Measurements from ENCODE around the gene DBP.
"Not testable (repeated sequence)": the region's sequence is repeated elsewhere in the genome, so short reads cannot be mapped to it uniquely, and the experiment has no call there.

DBP gene, protein sequence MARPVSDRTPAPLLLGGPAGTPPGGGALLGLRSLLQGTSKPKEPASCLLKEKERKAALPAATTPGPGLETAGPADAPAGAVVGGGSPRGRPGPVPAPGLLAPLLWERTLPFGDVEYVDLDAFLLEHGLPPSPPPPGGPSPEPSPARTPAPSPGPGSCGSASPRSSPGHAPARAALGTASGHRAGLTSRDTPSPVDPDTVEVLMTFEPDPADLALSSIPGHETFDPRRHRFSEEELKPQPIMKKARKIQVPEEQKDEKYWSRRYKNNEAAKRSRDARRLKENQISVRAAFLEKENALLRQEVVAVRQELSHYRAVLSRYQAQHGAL

DNA sequence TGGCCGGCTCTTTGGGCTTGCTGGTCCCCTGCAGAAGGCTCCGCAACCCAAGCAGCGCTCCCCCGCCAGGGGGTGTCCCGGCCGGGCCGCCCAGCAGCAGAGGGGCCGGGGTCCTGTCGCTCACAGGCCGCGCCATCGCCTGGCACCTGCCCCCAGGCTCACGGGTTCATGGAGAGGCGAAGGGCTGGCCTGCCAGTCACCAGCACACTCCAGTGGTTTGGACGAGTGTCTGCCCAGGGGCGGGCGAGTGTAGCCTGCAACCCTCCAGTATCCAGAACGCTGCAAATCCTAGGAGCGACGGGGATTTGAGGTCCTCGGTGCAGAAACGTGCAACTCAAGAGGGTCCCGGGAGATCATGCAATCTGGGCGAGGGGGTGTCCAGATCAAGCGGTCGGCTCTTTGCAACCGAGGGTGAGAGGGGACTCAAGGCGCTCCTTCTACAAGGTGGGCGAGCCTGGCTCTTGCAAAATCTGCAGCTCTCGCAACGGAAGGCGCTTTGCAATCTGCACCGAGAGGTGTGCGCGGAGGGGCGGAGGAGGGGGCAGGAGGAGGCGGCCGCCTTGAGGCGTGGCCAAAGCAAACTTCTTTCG, at the start of gene DBP:
Gene DBP (minus strand): TSS at position 521 of the 590 bp plus-strand sequence. CDS start 385 bp downstream, at position 136.
- in situ Hi-C loops (cut with MboI; ENCODE audit: low sequenced_read_pairs), result no loop called here

DNA sequence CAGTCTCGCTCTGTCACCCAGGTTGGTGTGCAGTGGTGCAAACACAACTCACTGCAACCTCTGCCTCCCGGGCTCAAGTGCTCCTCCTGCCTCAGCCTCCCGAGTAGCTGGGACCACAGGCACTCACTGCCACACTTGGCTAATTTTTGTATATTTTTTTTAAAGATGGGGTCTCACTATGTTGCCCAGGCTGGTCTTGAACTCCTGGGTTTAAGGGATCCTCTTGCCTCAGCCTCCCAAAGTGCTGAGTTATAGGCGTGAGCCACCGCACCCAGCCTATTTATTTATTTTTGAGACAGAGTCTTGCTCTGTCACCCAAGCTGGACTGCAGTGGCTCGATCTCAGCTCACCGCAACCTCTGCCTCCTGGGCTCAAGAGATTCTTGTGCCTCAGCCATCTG, 49.5 kb upstream of the DBP start:
- in situ Hi-C loops (cut with MboI; ENCODE audit: low sequenced_read_pairs), result not testable (repeated sequence)

DNA sequence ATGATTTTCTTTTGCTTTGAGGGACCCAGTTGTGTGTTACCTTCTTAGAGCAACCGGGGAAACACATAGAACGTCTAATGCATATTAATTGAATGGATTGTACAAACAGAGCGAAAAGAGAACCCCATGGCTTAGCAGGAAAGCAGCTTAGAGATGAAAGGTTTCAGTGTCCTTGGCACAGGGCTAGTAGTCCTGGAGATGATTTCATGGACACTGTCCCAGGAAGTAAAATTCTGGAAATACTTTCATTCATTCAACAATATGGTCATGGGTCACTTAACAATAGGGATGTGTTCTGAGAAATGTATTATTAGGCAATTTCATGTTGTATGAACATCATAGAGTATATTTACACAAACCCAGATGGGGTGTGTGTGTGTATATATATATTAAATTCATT, 48.9 kb upstream of the DBP start:
- in situ Hi-C loops (cut with MboI; ENCODE audit: low sequenced_read_pairs), result no loop called here

DNA sequence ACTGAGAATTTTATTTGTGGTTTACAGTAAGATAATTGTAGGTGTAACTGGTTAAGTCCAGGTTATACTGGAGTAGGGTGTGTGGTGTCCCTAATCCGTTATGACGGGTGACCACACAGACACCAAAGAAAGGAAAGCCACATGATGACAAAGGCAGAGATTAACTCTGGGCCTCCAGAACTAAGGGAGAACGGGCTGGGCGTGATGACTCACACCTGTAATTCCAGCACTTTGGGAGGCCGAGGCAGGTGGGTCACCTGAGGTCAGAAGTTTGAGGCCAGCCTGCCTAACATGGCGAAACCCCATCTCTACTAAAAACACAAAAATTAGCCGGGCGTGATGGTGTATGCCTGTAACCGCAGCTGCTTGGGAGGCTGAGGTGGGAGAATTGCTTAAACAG, 48.4 kb upstream of the DBP start:
- in situ Hi-C loops (cut with MboI; ENCODE audit: low sequenced_read_pairs), result no loop called here

DNA sequence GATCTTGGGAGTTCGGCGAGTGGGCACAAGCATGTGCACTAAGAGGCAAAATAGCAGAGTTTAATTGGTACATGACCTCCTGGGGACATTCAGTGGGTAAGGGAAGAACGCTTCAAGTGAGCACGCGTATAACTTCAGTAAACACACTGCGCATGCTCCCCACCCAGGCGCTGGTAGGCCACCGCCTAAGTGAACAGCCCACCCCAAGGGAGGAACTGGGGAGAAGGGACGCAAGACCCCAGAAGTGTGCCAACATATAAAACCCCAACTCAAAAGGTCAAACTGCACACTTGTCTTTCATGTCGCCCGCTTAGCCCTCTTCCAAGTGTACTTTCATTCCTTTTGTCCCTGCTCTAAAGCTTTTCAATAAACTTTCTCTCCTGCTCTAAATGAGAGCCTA, 46.2 kb upstream of the DBP start:
- in situ Hi-C loops (cut with MboI; ENCODE audit: low sequenced_read_pairs), result no loop called here

DNA sequence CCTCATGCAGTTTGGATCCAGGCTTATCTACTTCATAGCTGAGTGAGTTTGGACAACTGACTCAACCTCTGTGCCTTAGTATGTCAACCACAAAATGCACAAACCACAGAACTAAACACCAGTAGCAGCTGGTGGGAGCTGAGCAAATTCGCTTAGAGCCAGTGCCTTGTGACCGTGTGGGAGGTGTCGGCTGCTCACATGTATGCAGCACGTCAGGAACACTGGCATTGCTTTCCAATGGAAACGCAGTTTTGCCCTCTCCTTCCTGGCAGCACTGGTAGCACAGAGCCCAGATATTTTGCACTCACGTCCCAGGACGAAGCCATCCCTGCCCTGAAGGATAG, 43.9 kb upstream of the DBP start:
- in situ Hi-C loops (cut with MboI; ENCODE audit: low sequenced_read_pairs), result no loop called here

DNA sequence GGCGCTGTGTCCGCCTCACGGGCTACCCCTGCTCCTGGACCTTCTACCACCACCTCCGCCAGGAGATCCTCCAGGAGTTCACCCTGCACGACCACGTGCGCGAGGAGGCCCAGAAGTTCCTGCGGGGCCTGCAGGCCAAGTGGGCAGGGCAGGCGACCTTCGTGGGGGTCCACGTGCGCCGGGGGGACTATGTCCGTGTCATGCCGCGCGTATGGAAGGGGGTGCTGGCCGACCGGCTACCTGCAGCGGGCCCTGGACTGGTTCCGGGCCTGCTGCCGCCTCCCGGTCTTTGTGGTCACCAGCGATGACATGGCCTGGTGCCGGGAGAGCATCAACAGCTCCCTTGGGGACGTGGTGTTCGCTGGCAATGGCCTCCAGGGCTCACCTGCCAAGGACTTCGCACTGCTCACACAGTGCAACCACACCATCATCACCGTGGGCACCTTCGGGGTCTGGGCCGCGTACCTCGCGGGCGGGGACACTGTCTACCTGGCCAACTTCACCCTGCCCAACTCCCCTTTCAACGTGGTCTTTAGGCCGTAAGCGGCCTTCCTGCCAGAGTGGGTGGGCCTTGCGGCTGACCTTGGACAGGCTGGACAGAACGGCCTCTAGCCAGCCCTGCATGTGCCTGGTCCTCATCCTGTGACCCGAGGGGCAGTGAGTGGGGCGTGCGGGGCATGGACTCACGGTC, 43.4 kb upstream of the DBP start:
- in situ Hi-C loops (cut with MboI; ENCODE audit: low sequenced_read_pairs), result no loop called here

DNA sequence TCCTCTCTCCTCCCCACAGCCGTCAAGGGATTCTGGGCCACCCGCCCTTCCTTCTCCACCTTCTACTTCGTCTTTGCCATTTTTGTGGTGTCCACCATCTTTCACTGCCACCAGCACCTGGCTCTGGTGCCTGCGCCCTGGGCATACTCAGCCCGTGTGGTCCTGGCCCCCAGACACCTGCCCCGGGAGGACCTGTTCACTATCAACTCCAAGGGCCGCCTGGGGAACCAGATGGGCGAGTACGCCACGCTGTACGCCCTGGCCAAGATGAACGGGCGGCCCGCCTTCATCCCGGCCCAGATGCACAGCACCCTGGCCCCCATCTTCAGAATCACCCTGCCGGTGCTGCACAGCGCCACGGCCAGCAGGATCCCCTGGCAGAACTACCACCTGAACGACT, 42.8 kb upstream of the DBP start:
- in situ Hi-C loops (cut with MboI; ENCODE audit: low sequenced_read_pairs), result not testable (repeated sequence)

DNA sequence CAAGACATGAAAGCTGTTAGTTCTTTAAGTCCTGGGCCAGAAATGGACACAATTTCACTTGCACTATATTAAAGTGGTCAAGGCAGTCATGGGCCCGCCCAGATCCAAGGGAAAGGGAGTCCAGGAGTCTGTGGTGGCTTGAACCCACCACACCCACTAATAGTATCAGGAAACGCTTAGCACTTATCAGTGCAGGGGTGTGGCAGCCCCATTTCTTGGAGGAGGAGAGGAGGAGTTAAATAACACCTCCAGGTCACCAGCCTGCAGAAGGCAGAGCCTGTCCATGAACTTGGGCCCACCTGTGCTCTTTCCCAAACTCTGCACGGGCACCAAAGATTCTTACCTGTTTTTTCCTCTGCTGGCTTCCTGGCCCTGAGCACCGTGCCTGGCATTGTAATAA, 41.0 kb upstream of the DBP start:
- in situ Hi-C loops (cut with MboI; ENCODE audit: low sequenced_read_pairs), result no loop called here

DNA sequence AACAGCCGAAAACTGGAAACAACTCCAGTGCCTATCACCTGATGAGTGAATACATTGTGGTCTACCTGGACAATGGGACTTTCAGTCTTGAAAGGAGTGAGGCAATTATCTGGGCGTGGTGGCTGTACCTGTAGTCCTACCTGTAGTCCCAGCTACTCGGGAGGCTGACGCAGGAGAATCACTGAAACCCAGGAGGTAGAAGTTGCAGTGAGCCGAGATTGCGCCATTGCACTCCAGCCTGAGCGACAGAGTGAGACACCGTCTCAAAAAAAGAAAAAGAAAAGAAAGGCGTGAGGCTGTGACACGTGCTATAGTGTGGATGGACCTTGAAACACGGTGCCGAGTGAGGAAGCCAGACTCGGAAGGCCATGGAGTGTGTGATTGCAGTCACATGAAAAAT, 39.7 kb upstream of the DBP start:
- in situ Hi-C loops (cut with MboI; ENCODE audit: low sequenced_read_pairs), result no loop called here

DNA sequence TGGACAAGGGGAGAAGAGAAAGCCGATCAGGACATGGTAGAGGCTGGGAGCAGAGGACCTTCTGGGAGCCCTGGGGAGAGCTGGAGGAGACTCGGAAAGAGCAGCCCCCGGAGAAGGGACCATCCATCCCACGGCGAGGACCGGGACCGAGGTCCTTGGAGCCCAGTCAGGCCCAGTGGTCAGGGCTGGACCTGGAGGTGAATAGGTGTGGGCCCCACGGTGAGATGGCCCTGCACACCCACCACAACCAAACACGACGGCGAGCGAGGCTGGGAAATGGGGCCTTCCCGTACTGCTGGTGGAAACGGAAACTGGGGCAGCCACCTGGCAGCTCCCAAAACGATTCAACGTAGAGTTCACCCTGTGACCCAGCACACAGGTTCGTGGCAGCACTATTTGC, 39.3 kb upstream of the DBP start:
- in situ Hi-C loops (cut with MboI; ENCODE audit: low sequenced_read_pairs), result no loop called here

DNA sequence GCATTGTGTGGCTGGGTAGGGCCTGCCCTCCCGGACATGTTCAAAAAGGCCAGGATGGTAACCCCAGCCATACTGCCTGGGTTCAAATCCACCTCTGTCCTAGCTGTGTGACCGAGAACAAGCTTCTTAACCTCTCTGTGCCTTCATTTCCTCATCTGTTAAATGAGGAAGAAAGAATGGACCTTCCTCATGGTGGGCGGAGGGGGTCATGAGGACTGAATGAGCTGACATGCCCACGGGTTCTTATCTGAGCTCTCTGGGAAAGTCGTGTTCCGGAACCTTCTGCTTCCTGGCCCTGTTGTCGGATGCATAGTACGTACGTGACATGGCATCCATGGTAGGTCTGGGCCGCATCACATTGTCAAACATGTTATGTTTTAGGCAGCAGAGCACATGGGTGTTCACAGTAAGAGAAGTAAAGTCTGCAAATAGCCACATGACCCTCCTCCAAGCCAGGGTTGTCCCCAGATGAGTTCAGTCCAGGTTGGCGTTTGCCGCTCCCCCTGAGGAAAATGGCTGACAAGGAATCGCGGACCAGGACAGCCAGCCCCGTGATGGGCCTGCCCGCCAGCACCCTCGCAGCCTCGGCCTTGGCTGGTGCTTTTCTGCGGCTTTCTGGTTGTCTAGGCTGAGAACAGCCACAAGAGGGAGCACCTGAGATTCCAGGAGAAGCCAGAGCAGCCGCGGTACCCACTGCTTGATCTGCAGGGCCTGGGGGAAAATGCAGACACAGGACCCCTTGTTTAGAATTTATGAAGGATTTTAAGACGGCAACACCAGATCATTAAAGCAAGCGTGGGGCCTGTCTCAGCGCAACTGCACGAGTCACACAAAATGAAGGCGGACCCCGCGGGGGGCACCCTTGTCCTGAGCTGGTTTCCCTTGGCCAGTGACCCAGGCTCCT, 38.0 kb upstream of the DBP start:
- in situ Hi-C loops (cut with MboI; ENCODE audit: low sequenced_read_pairs), result no loop called here

DNA sequence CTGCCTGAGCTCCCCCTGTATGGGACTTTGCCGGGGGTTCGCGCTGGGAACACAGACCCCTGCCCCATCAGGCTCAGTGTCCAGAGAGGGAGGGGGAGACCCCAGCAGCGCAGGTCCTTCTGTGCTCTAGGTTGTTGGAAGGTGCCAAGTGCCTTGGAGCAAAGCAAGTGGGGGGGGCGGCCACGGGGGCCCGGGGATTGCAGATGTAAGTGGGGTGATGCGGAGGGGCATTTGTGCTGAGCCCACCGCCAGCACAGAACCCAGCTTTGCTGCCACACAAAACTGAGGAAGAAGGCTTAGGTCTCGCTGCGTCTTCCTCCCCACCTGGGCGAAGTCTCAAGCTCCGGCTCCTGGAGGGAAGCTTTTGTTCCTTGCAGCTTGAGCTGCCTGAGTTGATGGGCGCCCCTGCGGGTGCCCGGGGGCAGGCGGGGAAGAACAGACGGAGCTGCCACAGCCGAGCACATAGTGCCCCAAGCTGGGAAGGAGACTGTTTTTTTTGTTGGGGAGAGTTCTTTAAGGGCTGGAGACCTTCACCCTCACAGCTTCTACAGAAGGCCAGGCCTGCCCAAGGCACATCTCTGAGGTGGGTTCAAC, 37.1 kb upstream of the DBP start:
- in situ Hi-C loops (cut with MboI; ENCODE audit: low sequenced_read_pairs), result no loop called here

DNA sequence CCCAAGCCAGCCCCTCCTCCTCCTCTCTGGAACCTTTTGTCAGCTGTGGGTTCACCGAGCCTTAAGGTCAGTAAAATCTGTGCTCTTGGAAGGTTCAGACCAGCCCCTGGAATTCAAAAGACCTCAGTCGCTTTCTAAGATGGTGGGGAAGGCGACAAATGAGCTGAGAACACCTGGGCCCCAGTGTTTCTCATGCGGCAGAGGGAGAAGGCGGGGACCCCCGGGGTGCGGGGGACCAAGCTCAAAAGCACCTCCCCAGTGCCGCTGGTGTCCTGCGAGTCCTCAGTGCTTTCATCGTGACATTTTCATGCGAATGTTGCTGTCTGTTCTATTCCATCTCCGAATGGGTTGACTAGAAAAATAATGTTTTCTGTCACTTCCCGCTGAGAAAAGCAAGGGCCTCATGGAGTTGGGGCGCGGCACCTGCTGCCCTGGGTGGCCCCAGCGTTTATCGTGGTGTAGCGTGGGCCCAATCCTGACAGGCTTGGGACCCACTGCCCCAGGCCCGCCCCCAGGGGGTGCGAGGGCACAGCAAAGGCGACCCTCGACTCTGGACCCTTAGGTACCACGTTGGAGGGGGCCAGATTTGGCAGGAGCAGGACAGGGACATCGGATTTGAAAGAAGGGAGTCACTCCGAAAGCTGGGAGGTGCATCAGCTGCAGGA, 36.4 kb upstream of the DBP start:
- in situ Hi-C loops (cut with MboI; ENCODE audit: low sequenced_read_pairs), result no loop called here

DNA sequence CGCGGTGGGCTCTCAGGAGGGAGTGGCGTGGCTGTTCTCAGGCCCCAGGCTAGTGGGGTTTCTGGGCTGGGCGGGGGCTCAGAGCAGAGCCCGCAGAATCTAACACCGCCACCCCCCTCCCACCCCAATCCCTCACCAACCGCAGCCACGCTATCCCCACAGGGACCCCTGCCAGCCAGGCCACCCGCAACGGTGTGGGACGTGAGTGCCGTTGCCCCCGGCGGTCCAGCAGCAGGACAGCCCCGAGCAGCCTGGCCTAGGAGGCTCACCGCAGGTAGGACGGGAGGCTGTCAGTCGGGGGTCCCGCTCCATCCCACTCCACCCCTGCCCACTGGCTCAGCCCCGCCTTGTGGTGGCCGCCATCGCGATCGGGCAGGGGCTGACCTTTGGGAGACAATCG, 35.8 kb upstream of the DBP start, which contains the start of gene NTN5:
Gene NTN5 (minus strand): TSS at position 24 of the 400 bp plus-strand sequence. CDS start 2,031 bp downstream, outside the sequence.
- in situ Hi-C loops (cut with MboI; ENCODE audit: low sequenced_read_pairs), result no loop called here

DNA sequence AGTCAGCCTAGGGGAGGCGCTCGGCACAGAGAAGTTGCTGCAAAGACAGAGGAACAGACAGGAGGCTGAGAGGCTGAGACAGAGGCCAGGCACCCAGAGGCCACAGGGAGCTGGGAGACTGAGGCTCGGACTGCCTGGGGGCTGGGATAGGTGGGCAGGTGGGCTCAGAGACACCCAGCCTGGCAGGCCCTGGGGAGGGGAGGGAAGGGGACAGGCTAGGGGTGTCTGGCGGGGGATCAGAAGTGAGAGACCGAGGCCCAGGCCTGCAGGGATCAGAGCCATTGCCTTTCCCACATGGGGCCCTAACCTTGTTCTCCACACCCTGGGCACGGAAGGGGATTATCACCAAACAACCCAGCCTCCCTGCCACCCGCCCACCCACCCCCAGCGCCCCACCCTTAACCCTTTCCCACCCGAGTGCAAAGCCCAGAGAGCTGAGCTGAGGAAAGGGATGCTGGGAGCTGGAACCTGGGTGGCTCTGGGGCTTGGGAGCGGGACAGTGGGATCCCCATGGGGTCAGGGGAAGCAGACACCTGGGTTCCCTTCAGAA, 34.3 kb upstream of the DBP start:
- in situ Hi-C loops (cut with MboI; ENCODE audit: low sequenced_read_pairs), result no loop called here

DNA sequence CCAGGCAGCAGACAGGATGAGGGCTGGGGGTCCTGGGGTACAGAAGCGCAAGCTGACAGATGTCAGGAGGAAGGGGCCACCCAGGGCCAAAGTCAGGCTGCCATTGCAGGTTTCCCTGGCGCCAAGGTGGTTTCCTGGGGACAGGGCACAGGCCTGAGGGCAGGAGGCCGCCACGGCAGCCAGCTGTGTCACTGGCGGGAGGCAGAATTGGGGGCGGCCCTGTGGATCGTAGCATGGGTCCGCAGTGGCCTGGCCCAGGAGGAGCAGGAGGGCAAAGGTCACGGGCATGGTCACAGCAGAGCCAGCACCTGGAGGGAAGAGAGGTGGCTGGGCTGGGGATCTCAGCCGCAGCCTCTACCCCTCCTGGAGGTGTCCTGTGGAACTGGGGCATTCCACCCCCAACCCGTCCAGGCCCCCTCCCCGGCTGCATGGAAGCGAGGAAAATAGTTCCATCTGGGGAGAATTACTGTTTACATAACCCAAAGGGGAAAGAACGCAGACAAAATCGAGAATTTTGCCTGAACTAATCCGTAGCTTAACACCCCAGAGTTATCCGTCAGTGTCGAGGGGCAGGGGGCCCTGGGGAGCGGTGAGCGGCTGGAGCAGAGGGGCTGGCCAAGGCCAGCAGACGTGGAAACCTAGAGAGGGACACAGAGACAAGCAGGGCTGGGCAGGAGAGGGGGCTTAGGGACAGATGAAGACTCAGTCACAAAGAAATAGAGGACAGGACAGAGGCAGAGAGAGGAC, 33.7 kb upstream of the DBP start:
- in situ Hi-C loops (cut with MboI; ENCODE audit: low sequenced_read_pairs), result no loop called here

DNA sequence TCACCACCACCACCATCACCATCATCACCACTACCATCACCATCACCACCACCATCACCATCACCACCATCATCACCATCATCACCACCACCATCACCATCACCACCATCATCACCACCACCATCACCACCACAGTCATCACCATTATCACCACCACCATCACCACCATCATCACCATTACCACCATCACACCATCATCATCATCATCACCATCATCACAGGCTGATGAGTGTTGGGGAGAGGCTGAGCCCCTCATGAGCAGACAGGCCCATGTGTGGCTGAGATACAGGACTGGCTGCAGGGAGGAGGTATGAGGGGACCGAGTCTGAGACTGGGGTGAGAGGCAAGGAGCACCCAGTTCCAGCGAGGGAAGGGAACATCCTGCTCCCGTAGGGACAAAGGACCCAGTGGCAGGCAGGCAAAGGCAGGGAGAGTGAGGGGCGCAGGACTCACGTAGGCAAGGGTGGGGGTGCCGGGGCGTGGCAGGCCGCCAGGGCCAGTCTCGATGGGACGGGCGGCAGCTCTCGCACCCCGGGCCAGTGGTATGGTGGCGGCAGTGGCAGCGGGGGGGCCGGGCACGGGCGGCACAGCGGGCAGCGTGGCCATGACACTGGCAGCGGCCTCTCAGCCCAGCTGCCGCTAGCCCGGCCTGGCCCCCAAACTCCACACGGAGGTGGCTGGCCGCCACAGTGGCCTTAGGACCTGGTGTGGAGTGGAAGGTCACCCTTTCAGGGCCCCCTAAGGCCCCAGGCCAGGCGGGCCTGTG, 32.9 kb upstream of the DBP start:
- in situ Hi-C loops (cut with MboI; ENCODE audit: low sequenced_read_pairs), result no loop called here

DNA sequence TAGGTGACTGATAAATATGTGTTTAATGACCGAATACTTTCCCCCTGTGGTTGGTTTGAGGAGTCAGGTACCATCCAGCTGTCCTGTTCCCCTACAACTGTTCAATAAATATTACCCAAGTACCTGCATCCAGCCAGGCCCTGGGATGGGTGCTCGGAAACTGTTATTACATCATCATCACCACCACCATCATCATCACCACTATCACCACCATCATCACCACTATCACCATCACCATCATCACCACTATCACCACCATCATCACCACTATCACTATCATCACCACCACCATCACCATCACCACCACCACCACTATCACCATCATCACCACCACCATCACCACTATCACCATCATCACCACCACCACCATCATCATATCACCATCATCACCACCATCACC, 31.6 kb upstream of the DBP start:
- in situ Hi-C loops (cut with MboI; ENCODE audit: low sequenced_read_pairs), result no loop called here

Data from hTERT RPE-1 (cell line).